GM18498 (cell line): ENCODE measurements around the gene IPCEF1.
A peak's percentile ranks its signal among the peaks of the same experiment; 100 is the strongest.
"Not testable (repeated sequence)": the region's sequence is repeated elsewhere in the genome, so short reads cannot be mapped to it uniquely, and the experiment has no call there.

Source experiments
- ATAC-seq: cut with Tn5 transposase; IDR thresholded peaks from one replicate; pipeline ENCODE4 v1.9.1; 2021; ENCODE audit warnings: mild to moderate bottlenecking, moderate library complexity; ENCODE audit not compliant: unreplicated experiment

Gene IPCEF1

GRCh38 chr6:154341336-154341735 is 15.3 kb downstream of the IPCEF1 start:
- no peak for ATAC-seq

GRCh38 chr6:154337406-154338005 is 19.1 kb downstream of the IPCEF1 start:
- no peak for ATAC-seq

- ATAC-seq, result peak; percentile 59
Measured at GRCh38 chr6:154334147-154334546, 22.5 kb downstream of the IPCEF1 start.

GRCh38 chr6:154331750-154332149 is 24.9 kb downstream of the IPCEF1 start:
- no peak for ATAC-seq

- ATAC-seq, result no peak
Measured at GRCh38 chr6:154329350-154330170, 27.0 kb downstream of the IPCEF1 start.

GRCh38 chr6:154327313-154327712 is 29.3 kb downstream of the IPCEF1 start:
- not testable (repeated sequence) for ATAC-seq

- ATAC-seq, result no peak
Measured at GRCh38 chr6:154325142-154325541, 31.5 kb downstream of the IPCEF1 start.

- no peak for ATAC-seq
Measured at GRCh38 chr6:154320181-154320580, 36.4 kb downstream of the IPCEF1 start.

GRCh38 chr6:154319231-154319858 is 37.3 kb downstream of the IPCEF1 start:
- ATAC-seq, result no peak

- no peak for ATAC-seq
Measured at GRCh38 chr6:154318721-154319120, 37.9 kb downstream of the IPCEF1 start.

- no peak for ATAC-seq
Measured at GRCh38 chr6:154316131-154316530, 40.5 kb downstream of the IPCEF1 start.

- no peak for ATAC-seq
Measured at GRCh38 chr6:154314084-154314483, 42.5 kb downstream of the IPCEF1 start.

- no peak for ATAC-seq
Measured at GRCh38 chr6:154308986-154309385, 47.6 kb downstream of the IPCEF1 start.

- ATAC-seq, result no peak
Measured at GRCh38 chr6:154307696-154308425, 48.7 kb downstream of the IPCEF1 start.

GRCh38 chr6:154307147-154307546 is 49.5 kb downstream of the IPCEF1 start:
- not testable (repeated sequence) for ATAC-seq

- ATAC-seq, result peak; percentile 59
Measured at GRCh38 chr6:154306696-154307095, 49.9 kb downstream of the IPCEF1 start.

- no peak for ATAC-seq
Measured at GRCh38 chr6:154304191-154304590, 52.4 kb downstream of the IPCEF1 start.

GRCh38 chr6:154303642-154304041 is 53.0 kb downstream of the IPCEF1 start:
- not testable (repeated sequence) for ATAC-seq

GRCh38 chr6:154301839-154302752 is 54.5 kb downstream of the IPCEF1 start:
- peak; percentile 89 for ATAC-seq

- no peak for ATAC-seq
Measured at GRCh38 chr6:154301086-154301625, 55.4 kb downstream of the IPCEF1 start.
